ENCODE measurements around the gene ADGRB2. TPM values are rescaled to one million over a fixed set of nuclear protein-coding genes. Genes with fewer than 3 reads are reported as not detected.
"Not testable (repeated sequence)": the region's sequence is repeated elsewhere in the genome, so short reads cannot be mapped to it uniquely, and the experiment has no call there.

The ADGRB2 gene
- total RNA-seq, 1 experiment from 2014 or later: 2.9 TPM

DNA sequence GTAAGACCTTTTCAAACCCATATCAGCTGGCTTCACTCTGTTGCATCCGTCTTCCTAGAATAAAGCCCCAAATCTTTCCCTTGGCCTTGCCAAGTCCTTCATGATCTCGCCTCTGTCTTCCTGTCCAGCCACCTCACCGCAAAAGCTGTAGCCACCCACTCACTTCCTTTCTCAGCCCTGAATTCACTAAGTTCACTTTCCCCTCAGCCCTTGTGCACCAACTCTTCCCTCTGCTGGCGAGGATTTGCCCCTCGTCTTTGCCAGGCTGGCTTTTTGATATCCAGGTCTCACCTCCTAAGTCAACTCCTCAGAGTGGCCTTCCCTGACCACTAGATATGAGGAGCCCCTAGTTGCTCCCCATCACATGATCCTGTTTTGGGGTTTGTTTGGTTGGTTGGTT is 56.4 kb downstream of the ADGRB2 start:
- no peaks in the 10 kb centered on the region for H3K9me3 Mint-ChIP-seq (ENCODE audit: low read depth, unreplicated experiment)
- no peak overlapping the region for H3K4me3 Mint-ChIP-seq (ENCODE audit: low read depth, unreplicated experiment)
- H3K36me3 Mint-ChIP-seq (ENCODE audit: insufficient read depth, unreplicated experiment): peaks cover 4% of the 10 kb centered on the region
- BruUV-seq (replicated peaks): no TSS peak
- TF ChIP-seq, protein P1, sequence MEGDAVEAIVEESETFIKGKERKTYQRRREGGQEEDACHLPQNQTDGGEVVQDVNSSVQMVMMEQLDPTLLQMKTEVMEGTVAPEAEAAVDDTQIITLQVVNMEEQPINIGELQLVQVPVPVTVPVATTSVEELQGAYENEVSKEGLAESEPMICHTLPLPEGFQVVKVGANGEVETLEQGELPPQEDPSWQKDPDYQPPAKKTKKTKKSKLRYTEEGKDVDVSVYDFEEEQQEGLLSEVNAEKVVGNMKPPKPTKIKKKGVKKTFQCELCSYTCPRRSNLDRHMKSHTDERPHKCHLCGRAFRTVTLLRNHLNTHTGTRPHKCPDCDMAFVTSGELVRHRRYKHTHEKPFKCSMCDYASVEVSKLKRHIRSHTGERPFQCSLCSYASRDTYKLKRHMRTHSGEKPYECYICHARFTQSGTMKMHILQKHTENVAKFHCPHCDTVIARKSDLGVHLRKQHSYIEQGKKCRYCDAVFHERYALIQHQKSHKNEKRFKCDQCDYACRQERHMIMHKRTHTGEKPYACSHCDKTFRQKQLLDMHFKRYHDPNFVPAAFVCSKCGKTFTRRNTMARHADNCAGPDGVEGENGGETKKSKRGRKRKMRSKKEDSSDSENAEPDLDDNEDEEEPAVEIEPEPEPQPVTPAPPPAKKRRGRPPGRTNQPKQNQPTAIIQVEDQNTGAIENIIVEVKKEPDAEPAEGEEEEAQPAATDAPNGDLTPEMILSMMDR (IDR thresholded peaks at IDR 0.05; ENCODE audit: unreplicated experiment): peak; percentile 23
- H3K27ac Mint-ChIP-seq (ENCODE audit: unreplicated experiment): peak overlapping the region; percentile 2
- CTCF ChIA-PET: interaction anchor here (0.5 to 1.5 kb wide), 3 partner anchors 37 to 63 kb away, joined by 4 to 6 read pairs (median 5); partner anchors contain the start of gene PEF1
- intact Hi-C loops (cut with micrococcal nuclease; ENCODE audit: unreplicated experiment): loop anchor here (2.0 kb wide), 1 partner anchor 43 kb away; no protein-coding TSS in a partner anchor
- peaks cover 30% of the 10 kb centered on the region for H3K4me1 Mint-ChIP-seq (ENCODE audit: low read depth, unreplicated experiment)
- H3K27me3 Mint-ChIP-seq (ENCODE audit: unreplicated experiment): peaks cover 37% of the 10 kb centered on the region
- peak; percentile 32 for DNase-seq

DNA sequence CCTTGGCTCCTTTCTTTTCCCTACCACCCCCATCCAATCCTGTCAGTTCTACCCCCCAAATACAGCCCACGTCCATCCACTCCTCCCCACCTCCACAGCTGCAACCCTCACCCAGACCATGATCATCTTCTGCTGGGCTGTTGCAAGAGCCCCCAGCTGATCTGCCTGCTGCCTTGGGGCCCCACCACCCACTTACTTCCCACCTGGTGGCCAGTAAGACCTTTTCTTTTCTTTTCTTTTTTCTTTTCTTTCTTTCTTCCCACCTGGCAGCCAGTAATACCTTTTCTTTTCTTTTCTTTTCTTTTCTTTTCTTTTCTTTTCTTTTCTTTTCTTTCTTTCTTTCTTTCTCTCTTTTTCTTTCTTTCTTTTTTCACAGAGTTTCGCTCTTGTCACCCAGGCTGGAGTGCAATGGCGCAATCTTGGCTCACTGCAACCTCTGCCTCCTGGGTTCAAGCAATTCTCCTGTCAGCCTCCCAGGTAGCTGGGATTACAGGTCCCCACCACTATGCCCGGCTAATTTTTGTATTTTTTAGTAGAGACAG is 57.0 kb downstream of the ADGRB2 start:
- DNase-seq; H3K36me3 Mint-ChIP-seq (ENCODE audit: insufficient read depth, unreplicated experiment); H3K9me3 Mint-ChIP-seq (ENCODE audit: low read depth, unreplicated experiment); BruUV-seq (replicated peaks); H3K27ac Mint-ChIP-seq (ENCODE audit: unreplicated experiment); H3K4me3 Mint-ChIP-seq (ENCODE audit: low read depth, unreplicated experiment): not testable (repeated sequence)
- intact Hi-C loops (cut with micrococcal nuclease; ENCODE audit: unreplicated experiment): loop anchor here (2.0 kb wide), 1 partner anchor 42 kb away; no protein-coding TSS in a partner anchor
- Mint-ChIP-seq H3K4me1 (ENCODE audit: low read depth, unreplicated experiment) (peaks cover 24% of the 10 kb centered on the region), H3K27me3 (ENCODE audit: unreplicated experiment) (peaks cover 37% of the 10 kb centered on the region)
- CTCF ChIA-PET: interaction anchor here (0.5 to 1.5 kb wide), 2 partner anchors 37 to 62 kb away, joined by 4 to 6 read pairs; partner anchors contain the start of gene PEF1

DNA sequence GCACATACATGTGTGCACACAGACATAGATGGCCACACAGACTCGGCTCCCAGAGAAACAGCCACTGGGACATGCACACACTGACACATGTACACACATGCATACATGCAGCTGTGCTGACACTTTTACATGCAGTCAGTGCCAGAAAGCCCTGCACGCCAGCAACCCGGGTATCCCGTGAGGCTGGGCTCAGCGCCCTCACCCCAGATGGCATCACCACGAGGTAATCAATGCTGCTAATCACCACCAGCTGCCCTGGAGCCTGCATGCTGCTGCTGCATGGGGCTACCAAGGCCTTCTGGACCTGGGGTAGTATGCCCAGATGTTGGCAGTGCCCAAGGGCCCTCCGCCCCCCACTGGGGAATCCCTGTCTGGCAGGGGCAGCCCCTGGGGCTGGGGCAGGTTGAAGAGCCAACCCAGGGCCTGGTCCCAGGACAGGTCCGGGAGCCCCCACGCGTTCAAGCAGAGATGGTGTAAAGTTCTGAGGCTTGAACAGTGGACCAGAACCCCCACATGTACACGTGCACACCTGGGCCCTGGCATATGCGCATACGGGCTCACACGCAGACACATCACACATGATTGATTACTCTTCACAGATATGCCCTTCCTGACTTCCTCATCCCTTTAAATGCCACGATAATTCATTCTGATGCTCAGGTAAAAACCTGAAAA is 57.6 kb downstream of the ADGRB2 start:
- no TSS peak for BruUV-seq (replicated peaks)
- Mint-ChIP-seq H3K4me3 (ENCODE audit: low read depth, unreplicated experiment) (no peak overlapping the region), H3K9me3 (ENCODE audit: low read depth, unreplicated experiment) (no peaks in the 10 kb centered on the region), H3K36me3 (ENCODE audit: insufficient read depth, unreplicated experiment) (no peaks in the 10 kb centered on the region), H3K4me1 (ENCODE audit: low read depth, unreplicated experiment) (peaks cover 24% of the 10 kb centered on the region), H3K27ac (ENCODE audit: unreplicated experiment) (no peak overlapping the region), H3K27me3 (ENCODE audit: unreplicated experiment) (peaks cover 37% of the 10 kb centered on the region)
- intact Hi-C loops (cut with micrococcal nuclease; ENCODE audit: unreplicated experiment): loop anchor here (2.0 kb wide), 1 partner anchor 42 kb away; no protein-coding TSS in a partner anchor
- TF ChIP-seq, protein P1 (IDR thresholded peaks at IDR 0.05; ENCODE audit: unreplicated experiment): no peak
- DNase-seq: no peak
- CTCF ChIA-PET: no interaction called here

DNA sequence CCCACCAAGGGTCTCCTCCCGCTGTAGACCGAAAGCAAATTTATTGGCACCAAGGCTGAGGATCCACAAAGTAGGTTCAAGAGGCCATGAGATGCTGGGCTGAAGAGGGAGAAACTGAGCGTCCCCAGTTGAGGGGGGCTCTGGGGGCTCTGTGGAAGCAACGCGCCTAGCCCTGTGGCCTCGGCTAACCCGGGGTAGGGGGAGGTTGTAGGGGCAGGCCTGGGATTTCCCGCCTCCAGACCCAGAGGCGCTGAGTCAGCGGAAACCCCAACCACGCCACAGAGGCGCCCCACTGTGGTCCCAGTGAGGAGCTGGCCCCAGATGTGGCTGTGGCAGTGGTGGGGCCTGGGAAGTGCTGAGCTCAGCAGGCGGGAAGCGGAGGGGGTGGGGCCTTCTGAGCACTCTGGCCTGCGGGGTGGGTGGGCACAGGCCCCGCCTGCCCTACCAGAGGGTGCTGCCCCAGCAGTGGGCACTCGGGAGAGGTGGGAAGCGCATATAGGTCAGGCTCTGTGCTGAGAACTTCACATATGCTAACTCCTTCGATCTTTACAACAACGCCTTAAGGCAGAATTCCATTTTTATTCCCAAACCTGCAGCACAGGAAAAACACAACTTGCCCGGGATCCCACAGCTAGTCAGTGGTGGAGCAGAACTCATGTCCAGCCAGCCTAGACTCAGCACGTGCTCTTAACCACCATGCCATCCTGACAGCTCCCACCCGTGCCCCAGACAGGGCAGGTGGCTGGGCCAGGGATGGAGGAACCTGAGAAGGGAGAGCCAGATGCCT is 58.9 kb downstream of the ADGRB2 start:
- Mint-ChIP-seq H3K36me3 (ENCODE audit: insufficient read depth, unreplicated experiment) (peaks cover 5% of the 10 kb centered on the region), H3K9me3 (ENCODE audit: low read depth, unreplicated experiment) (no peaks in the 10 kb centered on the region), H3K27me3 (ENCODE audit: unreplicated experiment) (peaks cover 37% of the 10 kb centered on the region), H3K4me3 (ENCODE audit: low read depth, unreplicated experiment) (no peak overlapping the region), H3K27ac (ENCODE audit: unreplicated experiment) (no peak overlapping the region), H3K4me1 (ENCODE audit: low read depth, unreplicated experiment) (peaks cover 37% of the 10 kb centered on the region)
- TF ChIP-seq, protein P1 (IDR thresholded peaks at IDR 0.05; ENCODE audit: unreplicated experiment): no peak
- intact Hi-C loops (cut with micrococcal nuclease; ENCODE audit: unreplicated experiment): no loop called here
- CTCF ChIA-PET: interaction anchor here (0.7 to 1.0 kb wide), 3 partner anchors 39 to 84 kb away, joined by 3 to 12 read pairs (median 3); no protein-coding TSS in a partner anchor
- DNase-seq: peak; percentile 35
- no TSS peak for BruUV-seq (replicated peaks)
